GM18909 (cell line): ENCODE measurements around the gene NGEF.

Experiments
- ATAC-seq: cut with Tn5 transposase; IDR thresholded peaks from one replicate; pipeline ENCODE4 v1.9.1; 2021; ENCODE audit warnings: mild to moderate bottlenecking; ENCODE audit not compliant: unreplicated experiment, poor library complexity

The NGEF gene

DNA sequence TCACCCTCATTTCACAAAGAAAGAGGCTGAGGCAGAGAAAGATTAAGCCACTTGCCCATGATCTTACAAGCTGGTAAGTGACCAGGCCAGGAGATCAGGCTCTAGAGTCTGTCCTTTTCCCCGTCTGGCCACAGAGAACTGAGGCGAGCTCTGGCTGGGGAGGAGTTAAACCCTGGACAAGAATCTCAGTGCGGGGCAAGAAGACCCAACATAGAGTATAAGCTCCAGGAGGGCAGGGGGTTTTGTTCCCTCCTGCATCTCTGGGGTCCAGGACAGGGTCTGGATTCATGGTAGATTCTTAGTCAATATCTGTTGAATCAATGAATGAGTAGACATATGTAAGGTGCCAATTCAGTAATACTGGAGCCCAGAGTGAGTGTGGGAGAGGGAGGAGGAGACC, 34.1 kb upstream of the NGEF start:
- ATAC-seq, result no peak

DNA sequence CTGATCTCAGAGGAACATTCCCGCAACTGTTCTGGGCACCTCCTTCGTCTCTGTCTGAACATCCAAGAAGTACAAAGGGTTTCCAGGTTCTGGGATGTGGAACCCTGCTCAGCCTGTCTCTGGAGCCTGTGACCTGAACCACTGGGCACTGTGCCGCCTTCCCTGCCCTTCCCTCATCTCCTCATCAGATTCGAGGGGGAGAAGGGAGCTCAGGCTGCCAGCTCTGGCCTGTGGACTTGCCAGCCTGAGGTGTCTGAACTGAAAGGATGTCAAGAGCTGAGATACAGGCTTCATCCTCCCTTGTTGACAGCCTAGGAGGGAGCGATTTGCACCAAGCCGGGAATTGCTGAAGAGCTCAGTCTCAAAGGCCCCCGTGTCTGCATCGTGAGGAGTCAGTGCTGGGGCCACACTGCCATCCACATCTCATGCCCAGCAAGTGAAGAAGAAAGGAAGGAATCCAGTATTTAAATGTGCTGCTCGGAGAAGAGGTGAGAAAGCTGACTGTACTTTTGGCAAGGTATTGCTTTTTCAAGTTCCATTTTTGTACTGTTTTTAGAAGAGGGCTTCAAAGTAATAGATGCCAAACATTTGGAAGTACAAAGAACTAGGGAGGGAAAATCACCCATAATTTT, 32.0 kb upstream of the NGEF start:
- no peak for ATAC-seq

GRCh38 chr2:233042549-233042948, 29.5 kb upstream of the NGEF start:
- no peak for ATAC-seq

GRCh38 chr2:233041722-233042323, 28.8 kb upstream of the NGEF start:
- ATAC-seq, result no peak

GRCh38 chr2:233040571-233040970, 27.5 kb upstream of the NGEF start:
- ATAC-seq, result no peak

DNA sequence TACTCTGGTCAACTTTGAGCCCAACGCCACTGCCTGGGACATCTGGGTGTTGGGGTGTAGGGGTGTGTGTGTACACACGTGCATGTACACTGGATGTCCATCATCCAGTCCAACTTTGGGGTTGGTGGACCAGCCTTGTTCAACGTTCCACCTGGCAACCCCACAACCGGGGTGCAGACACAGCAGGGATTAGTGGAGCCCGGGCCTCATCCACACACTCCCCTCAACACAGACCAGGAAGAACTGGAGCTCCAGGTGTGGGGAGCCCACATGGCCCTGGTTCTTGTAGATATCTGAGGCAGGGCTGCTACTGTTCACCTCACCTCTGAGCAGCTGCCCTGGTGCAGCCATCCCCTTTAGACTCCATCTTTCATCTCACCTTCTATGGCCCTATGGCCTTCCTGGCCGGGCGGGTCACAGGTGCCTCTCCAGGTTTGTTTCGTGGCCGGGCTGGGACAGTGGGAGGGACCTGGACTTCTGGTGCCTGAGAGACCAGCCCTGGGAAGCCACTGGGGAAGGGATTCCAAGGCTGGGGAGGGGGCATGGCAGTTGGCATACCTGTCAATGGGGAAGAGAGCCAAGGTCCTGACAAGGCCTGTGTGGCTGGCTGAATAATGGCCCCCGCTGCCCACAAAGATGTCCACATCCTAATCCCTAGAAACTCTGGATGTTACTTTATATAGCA, 26.9 kb upstream of the NGEF start:
- ATAC-seq, result no peak

DNA sequence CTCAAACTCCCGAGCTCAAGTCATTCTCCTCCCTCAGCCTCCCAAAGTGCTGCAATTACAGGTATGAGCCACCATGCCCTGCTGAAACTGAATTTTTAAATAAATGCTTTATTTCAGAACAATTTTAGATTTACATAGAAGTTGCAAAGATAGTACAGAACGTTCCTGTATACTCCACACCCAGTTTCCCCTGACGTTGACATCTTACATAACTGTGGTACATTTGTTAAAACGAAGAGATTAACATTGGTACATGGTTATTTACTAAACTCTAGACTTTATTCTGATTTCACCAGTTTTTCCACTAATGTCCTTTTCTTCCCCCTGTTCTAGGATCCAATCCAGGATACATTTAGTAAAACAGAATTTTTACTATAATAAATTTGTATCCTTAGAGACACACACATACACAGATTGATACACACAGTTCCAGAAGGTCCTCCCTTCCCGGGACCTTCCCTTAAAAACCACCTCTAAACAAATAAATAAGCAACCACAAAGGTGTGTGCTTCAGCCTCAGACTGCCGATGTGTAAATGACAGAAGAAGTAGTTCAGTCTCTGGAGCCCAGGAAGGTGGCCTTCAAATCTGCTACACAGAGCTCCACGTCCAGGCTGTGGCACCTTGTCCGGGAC, 26.3 kb upstream of the NGEF start:
- ATAC-seq, result no peak

- no peak for ATAC-seq
Observed at GRCh38 chr2:233037078-233037477, 24.0 kb upstream of the NGEF start.

DNA sequence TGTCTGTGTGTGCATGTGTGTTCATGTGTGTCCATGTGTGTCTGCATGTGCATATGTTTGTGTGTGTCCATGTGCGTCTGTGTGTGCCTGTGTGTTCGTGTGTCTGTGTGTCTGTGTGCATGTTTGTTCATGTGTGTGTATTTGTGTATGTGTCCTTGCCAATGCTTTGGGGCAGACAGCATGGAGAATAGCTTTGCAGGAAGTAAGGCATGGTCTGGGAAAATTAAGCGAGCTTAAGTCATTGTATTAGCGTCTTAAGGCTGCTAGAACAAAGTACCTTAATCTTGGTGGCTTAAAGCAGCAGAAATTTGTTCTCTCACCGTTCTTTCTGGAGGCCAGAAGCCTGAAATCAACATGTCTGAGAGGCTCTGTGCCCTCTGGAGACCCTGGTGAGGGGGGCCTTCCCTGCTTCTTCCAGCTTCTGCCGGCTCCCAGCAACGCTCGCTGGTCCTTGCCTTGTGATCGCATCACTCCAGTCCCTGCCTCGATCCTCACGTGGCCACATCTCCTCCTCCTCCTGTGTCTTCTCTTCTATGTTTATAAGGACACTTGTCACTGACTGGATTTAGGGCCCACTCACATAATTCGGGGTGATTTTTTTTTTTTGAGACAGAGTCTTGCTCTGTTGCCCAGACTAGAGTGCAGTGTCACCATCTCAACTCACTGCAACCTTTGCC, 23.2 kb upstream of the NGEF start:
- no peak for ATAC-seq

DNA sequence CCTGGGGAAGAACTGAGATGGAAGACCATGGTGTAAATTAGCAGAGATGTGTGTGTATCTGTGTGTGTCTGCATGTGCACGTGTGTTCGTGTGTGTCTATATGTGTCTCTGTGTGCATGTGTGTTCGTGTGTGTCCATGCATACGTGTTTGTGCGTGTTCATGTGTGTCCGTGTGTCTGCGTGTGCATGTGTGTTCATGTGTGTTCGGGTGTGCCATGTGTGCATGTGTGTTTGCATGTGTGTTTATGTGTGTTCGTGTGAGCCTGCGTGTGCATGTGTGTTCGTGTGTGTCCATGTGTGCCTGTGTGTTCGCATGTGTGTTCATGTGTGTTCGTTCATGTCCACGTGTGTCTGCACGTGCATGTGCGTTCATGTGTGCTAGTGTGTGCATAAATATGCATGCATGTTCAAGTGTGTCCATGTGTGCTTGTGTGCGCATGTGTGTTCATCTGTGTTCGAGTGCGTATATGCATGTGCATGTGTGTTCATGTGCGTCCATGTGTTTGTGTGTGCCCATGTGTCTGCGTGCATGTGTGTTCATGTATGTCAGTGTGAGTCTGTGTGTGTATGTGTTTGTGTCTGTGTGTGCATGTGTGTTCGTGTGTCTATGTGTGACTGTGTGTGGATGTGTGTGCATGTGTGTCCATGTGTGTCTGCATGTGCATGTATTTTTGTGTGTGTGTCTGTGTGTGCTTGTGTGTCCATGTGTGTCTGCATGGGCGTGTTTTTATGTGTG, 22.5 kb upstream of the NGEF start:
- ATAC-seq, result no peak

- no peak for ATAC-seq
Observed at GRCh38 chr2:233034091-233034882, 21.2 kb upstream of the NGEF start.

- ATAC-seq, result no peak
Observed at GRCh38 chr2:233033672-233034071, 20.6 kb upstream of the NGEF start.

GRCh38 chr2:233032551-233033320, 19.7 kb upstream of the NGEF start, which contains the start of gene NEU2:
NEU2 (plus strand) TSS chr2:233032672; CDS start chr2:233032672, 0 bp downstream.
- ATAC-seq, result no peak

DNA sequence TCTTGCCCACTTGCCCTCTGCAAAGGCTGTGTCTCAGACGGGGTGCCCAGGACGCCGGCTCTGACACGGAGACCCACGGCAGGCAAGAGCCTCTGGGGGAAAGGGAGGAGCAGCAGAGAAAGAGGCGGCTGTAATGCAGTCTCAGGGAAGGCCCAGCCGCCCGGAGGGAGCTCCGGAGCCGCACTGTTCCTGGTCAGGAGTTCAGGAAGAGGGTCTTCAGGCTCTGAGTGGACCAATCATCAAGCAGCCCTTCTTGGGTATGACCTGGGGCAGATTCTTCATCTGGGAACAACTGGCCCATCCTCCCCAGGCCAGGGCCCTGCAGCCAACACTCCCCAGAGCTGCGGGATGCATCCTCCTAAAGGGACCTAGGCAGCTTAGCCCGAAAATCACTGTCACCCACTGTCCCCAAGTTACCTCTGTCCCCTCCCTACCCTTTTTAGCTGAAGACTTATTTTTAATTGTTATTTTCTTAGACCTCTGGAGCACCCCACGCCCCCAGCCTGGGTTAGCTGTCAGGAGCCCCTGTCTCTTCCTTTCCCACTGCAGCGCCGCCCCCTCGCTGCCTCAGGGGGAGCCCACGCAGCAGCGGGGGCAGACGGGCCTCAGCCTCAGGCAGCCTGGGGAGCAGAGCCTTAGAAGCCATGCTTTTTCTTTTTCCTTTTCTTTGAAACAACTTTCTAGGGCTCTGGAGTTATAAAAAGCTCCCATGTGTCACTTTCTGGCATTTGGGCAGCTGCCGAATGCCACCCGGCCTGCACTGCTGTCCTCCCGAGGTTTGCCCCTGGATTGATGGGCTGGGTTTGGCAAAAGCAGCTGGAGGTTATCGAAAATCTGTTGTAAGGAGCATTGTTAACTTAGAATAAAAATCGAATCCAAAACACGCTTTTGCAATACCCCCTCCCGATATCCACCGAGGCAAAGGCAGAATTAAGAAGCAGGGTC, 18.8 kb upstream of the NGEF start:
- no peak for ATAC-seq

DNA sequence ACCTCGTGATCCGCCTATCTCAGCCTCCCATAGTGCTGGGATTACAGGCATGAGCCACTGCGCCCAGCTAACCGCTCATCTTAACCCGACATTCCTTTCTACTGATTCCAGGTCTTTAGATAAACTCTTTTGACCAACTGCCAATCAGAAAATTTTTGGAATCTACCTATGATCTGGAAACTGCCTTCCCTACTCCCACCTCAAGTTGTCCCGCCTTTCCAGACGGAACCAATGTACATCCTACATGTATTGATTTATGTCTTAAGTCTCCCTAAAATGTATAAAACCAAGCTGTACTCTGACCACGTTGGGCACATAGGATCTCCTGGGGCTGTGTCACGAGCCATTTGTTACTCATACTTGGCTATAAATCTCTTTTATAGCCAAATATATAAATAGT, 16.3 kb upstream of the NGEF start:
- no peak for ATAC-seq

- ATAC-seq, result no peak
Observed at GRCh38 chr2:233026198-233026813, 13.2 kb upstream of the NGEF start.

DNA sequence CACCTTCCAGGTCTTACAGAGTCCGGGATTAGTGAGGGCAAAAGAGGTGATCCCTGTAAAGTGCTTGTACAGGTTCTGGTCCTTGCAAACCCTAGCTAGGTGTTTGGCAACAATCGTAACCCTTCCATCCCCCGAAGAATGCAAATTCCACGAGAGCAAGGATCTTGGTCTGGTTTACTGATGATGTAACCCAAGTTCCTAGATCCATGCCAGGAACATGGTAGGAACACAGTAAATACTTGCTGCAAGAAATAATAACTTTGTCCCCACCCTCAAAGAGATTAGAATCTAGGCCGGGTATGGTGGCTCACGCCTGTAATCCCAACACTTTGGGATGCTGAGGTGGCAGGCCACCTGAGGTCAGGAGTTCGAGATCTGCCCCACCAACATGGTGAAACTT, 12.7 kb upstream of the NGEF start:
- no peak for ATAC-seq
